Measurements from ENCODE around the gene HSPG2. TPM values are rescaled to one million over a fixed set of nuclear protein-coding genes. Genes with fewer than 3 reads are reported as not detected.

Gene HSPG2
- total RNA-seq (ENCODE audit: low replicate concordance), result 81.3 and 717 TPM in 2 replicates

GRCh38 chr1:21937034-21937371, at the start of gene HSPG2:
HSPG2 (minus strand) TSS chr1:21937310; CDS start chr1:21937217, 93 bp downstream.

GRCh38 chr1:21976703-21977239, 39.7 kb upstream of the HSPG2 start, which contains the start of gene CELA3B:
CELA3B (plus strand) TSS chr1:21977022; CDS start chr1:21977040, 18 bp downstream.

GRCh38 chr1:21811875-21812305, 125.2 kb downstream of the HSPG2 start, which contains the start of gene LDLRAD2:
LDLRAD2 (plus strand) TSS chr1:21812265; CDS start chr1:21812452, 187 bp downstream.

DNA sequence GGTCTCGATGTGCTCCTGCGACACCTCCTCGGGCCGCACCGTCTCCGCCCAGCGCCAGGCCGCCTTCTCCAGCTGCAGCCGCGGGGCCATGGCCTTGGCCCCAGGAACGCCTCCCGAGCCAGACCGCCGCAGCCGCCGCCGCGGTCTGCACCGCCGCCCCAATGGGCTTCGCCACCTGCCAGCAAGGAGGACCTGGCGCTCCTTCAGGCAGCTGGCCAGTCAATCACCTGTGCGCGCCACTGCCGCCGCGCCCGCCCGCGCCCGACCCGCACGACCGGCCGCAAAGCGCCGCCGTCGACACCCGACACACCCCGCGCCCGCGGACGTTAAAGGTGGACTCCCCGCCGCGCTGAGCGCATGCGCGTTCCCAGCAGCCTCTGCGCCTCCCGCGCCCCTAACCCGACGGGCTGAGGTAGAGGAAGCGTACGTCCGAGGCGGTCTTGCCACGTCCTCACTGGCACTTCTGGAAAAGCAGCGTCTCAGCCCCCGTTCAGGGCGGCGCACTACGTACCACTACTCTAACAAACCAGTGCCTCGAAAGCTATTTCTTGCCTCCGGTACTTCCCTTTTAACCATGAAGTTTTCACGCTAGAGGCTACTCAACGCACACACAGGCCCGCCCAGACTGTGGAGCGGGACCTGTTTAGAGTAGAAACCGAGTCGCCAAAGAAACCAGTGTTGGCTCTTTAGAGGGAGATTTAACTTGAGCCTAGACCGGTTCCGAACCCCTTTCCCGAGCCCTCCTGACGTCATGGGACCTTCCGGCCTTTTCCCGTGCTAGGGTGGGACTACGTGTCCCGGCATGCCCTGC, 154.0 kb downstream of the HSPG2 start, which contains the start of gene USP48:
TSS of gene USP48 (minus strand) at position 282 of the 811 bp plus-strand sequence. CDS start at position 90, 192 bp downstream.

Other genes with a start within 250 kb of the HSPG2 start
- gene USP48, start 154.2 kb downstream of the HSPG2 start, total RNA-seq (ENCODE audit: low replicate concordance), result 24.7 and 41.0 TPM in 2 replicates
- not detected in 2 replicates for gene LDLRAD2, start 125.0 kb downstream of the HSPG2 start, total RNA-seq (ENCODE audit: low replicate concordance)
- not detected in 2 replicates for gene CELA3B, start 39.7 kb upstream of the HSPG2 start, total RNA-seq (ENCODE audit: low replicate concordance)
- not detected in 2 replicates for gene CELA3A, start 64.3 kb upstream of the HSPG2 start, total RNA-seq (ENCODE audit: low replicate concordance)
- gene CDC42, start 115.4 kb upstream of the HSPG2 start, total RNA-seq (ENCODE audit: low replicate concordance), result 221 and 545 TPM in 2 replicates
- gene WNT4, start 205.8 kb upstream of the HSPG2 start, total RNA-seq (ENCODE audit: low replicate concordance), result under 0.01 and 0.23 TPM in 2 replicates